Prostate gland (tissue), 2 donors: Measurements from ENCODE around the gene CDHR2. TPM values are rescaled to one million over a fixed set of nuclear protein-coding genes. Genes with fewer than 3 reads are reported as not detected.

Source experiments
- DNase-seq: peaks from one replicate; pipeline ENCODE4 v3.0.0-alpha.2; 2019; ENCODE audit warnings: low spot score
- H3K27ac ChIP-seq, 2 donors: fragments of 200-600 bp; sonication (generic); 2 replicates each; pipeline ENCODE4 v1.5.1; 2017 to 2019
- H3K27me3 ChIP-seq: fragments of 200-600 bp; sonication (generic); replicated peaks from 2 replicates; pipeline ENCODE4 v1.5.1; 2019; ENCODE audit not compliant: insufficient read depth
- H3K36me3 ChIP-seq, 2 donors: fragments of 200-600 bp; sonication (generic); 1 replicate in 1 of 2; 2 replicates in 1 of 2; pipeline versions ENCODE4 v1.5.1 to v1.8.1; 2017 to 2019
- H3K4me1 ChIP-seq: fragments of 200-600 bp; sonication (generic); replicated peaks from 2 replicates; pipeline ENCODE4 v1.5.1; 2019
- H3K4me3 ChIP-seq, 2 donors: fragments of 200-600 bp; sonication (generic); 2 replicates each; pipeline ENCODE4 v1.5.1; 2017 to 2019
- H3K9me3 ChIP-seq: fragments of 200-600 bp; sonication (generic); 2 replicates; pipeline ENCODE4 v1.5.1; 2017
- CTCF ChIP-seq, 4 experiments: fragments of 200-600 bp in 2 of 4; fragments of 450-650 bp in 2 of 4; sonication (generic) in 2 of 4; IDR thresholded peaks; 1 replicate in 3 of 4; 2 replicates in 1 of 4; pipeline ENCODE4 v1.5.1; 2016 to 2019; ENCODE audit warnings: antibody characterized with exemption in 4 of 4, mild to moderate bottlenecking in 2 of 4, moderate library complexity in 2 of 4
- POLR2A ChIP-seq: fragments of 450-650 bp; IDR thresholded peaks from one replicate; pipeline ENCODE4 v1.6.1; 2016; ENCODE audit warnings: antibody characterized with exemption, mild to moderate bottlenecking
- POLR2AphosphoS5 ChIP-seq: sonication (generic); formaldehyde crosslinking; IDR thresholded peaks from one replicate; pipeline ENCODE4 v1.6.1; 2017; ENCODE audit warnings: antibody characterized with exemption
- WGBS: methylation state at CpG from one replicate; pipeline ENCODE4 v1.1.5; 2018; 5-methylcytosine and 5-hydroxymethylcytosine counted together
- intact Hi-C: fragments of 100-400 bp; cut with DNase I; formaldehyde crosslinking; loops from one replicate; pipeline ENCODE4 v1.14.2; 2022
- total RNA-seq, 2 donors: library from RNA; depleted of rRNA; stranded (reverse); fragments of >200 nt; gene quantifications; one replicate each; pipeline ENCODE4 v1.1.0, GENCODE V29; 2016

The CDHR2 gene
- total RNA-seq, 2 donors from 2014 or later: 1.1 TPM; not detected in 1

DNA sequence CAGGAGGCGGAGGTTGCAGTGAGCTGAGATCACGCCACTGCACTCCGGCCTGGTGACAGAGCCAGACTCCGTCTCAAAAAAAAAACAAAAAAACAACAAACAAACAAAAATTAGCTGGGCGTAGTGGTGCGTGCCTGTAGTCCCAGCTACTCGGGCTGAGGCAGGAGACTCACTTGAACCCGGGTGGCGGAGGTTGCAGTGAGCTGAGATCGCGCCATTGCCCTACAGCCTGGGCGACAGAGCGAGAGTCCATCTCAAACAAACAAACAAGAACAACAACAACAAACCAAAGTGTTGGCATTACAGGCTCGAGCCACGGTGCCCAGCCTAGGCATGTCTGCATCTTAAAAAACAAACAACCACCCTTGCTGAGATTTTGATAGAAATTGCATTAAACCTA lies 24.2 kb upstream of the CDHR2 start:
- intact Hi-C loops: no loop called here
- no peak for DNase-seq
- no peak overlapping the region for H3K4me3 ChIP-seq
- no peaks in the 10 kb centered on the region for H3K27me3 ChIP-seq
- no peaks in the 10 kb centered on the region for H3K9me3 ChIP-seq
- no peaks in the 10 kb centered on the region for H3K4me1 ChIP-seq
- TF ChIP-seq POLR2AphosphoS5 (no peak), POLR2A (no peak), CTCF (IDR thresholded peaks at IDR 0.05) (no peak)
- no peak overlapping the region for H3K27ac ChIP-seq
- 82% methylated on average over 15 of the region's 15 CpGs for WGBS
- peaks cover 0 to 9% of the 10 kb centered on the region in 2 donors for H3K36me3 ChIP-seq

DNA sequence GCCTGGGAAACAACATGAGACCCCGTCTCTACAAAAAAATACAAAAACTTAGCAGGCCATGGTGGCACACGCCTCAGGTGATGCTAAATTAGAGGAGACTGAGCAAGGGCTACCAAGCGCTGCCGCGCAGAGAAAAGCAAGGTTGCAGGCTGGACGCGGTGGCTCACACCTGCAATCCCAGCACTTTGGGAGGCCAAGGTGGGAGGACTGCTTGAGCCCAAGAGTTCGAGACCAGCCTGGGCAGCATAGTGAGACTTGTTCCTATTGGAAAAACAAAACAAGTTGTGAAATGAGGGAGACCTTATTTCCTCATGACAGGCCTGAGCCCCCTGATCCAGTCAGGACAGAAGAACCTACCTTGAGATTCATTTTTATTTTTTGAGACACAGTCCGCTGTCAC lies 23.5 kb upstream of the CDHR2 start:
- TF ChIP-seq POLR2A (no peak), POLR2AphosphoS5 (no peak), CTCF (IDR thresholded peaks at IDR 0.05) (no peak)
- H3K36me3 ChIP-seq: peaks cover 0 to 13% of the 10 kb centered on the region in 2 donors

GRCh38 chr5:176526462-176526861 lies 22.7 kb upstream of the CDHR2 start:
- Histone ChIP-seq H3K36me3 (peaks cover 0 to 21% of the 10 kb centered on the region in 2 donors), H3K4me3 (no peak overlapping the region), H3K27ac (no peak overlapping the region), H3K4me1 (no peaks in the 10 kb centered on the region), H3K27me3 (no peaks in the 10 kb centered on the region), H3K9me3 (no peaks in the 10 kb centered on the region)
- WGBS: 91% methylated on average over 9 of the region's 9 CpGs
- DNase-seq: no peak
- intact Hi-C loops: no loop called here
- TF ChIP-seq POLR2A (no peak), CTCF (IDR thresholded peaks at IDR 0.05) (no peak), POLR2AphosphoS5 (no peak)

More for the DNA sequence above, 23.5 kb upstream of the CDHR2 start:
- Histone ChIP-seq H3K27me3 (no peaks in the 10 kb centered on the region), H3K4me3 (no peak overlapping the region), H3K4me1 (no peaks in the 10 kb centered on the region), H3K27ac (no peak overlapping the region), H3K9me3 (no peaks in the 10 kb centered on the region)
- no peak for DNase-seq
- intact Hi-C loops: no loop called here
- 95% methylated on average over 9 of the region's 9 CpGs for WGBS

- intact Hi-C loops: no loop called here
Measured at GRCh38 chr5:176527246-176528222, 21.6 kb upstream of the CDHR2 start.

More at GRCh38 chr5:176527246-176528222, 21.6 kb upstream of the CDHR2 start:
- no peaks in the 10 kb centered on the region for H3K9me3 ChIP-seq
- TF ChIP-seq CTCF (IDR thresholded peaks at IDR 0.05) (no peak), POLR2AphosphoS5 (no peak), POLR2A (no peak)
- H3K27ac ChIP-seq: no peak overlapping the region
- no peak for DNase-seq
- H3K4me1 ChIP-seq: no peaks in the 10 kb centered on the region
- WGBS: 77% methylated on average over 34 of the region's 34 CpGs
- no peak overlapping the region for H3K4me3 ChIP-seq
- no peaks in the 10 kb centered on the region for H3K27me3 ChIP-seq
- peaks cover 0 to 23% of the 10 kb centered on the region in 2 donors for H3K36me3 ChIP-seq
